HG02798 (cell line): ENCODE data around the gene HCAR3.
"Not testable (repeated sequence)": the region's sequence is repeated elsewhere in the genome, so short reads cannot be mapped to it uniquely, and the experiment has no call there.

Source experiments
- ATAC-seq: cut with Tn5 transposase; IDR thresholded peaks from one replicate; pipeline ENCODE4 v1.9.1; 2021; ENCODE audit warnings: mild to moderate bottlenecking; ENCODE audit not compliant: unreplicated experiment, poor library complexity

HCAR3 gene

GRCh38 chr12:122724641-122725243 lies 8.1 kb upstream of the HCAR3 start:
- ATAC-seq, result no peak

DNA sequence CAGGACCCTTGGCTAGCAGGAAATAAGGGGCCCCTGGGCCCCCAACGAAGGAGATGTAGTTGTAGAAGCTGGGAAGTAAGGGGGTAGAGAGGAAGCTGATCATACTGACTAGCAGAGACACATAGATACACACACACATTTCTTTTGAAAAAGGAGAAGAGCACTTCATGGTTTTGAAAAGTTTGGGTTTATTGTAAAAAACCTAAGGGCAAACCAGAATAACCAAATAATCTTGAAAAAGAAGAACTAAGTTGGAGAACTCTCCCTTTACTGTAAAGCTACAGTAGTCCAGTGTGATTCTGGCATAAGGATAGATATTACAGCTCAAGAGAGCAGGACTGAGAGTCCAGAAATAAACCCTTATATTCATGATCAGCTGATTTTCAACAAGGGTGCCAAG lies 5.8 kb upstream of the HCAR3 start:
- ATAC-seq, result no peak

GRCh38 chr12:122721057-122721545 lies 4.5 kb upstream of the HCAR3 start:
- ATAC-seq, result no peak

DNA sequence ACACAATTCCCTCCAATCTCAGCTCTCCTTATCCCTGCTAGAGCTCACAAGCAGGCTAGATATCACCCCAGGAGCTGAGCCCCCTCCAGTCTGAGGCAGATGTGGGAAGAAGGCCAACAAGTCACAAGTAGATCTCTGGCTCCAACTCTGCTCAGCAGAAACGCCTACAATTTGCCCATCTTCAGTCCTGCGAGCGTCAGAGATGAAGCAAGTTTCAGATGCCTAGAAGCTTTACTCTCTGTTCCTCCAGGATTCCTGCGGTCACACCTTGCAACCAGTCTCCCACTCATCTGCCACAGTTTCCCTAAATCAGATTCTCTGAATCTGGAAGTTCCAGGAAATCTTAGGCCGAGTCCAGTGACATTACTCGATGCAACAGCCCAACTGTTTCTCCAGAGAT lies 1.4 kb downstream of the HCAR3 start:
- not testable (repeated sequence) for ATAC-seq

DNA sequence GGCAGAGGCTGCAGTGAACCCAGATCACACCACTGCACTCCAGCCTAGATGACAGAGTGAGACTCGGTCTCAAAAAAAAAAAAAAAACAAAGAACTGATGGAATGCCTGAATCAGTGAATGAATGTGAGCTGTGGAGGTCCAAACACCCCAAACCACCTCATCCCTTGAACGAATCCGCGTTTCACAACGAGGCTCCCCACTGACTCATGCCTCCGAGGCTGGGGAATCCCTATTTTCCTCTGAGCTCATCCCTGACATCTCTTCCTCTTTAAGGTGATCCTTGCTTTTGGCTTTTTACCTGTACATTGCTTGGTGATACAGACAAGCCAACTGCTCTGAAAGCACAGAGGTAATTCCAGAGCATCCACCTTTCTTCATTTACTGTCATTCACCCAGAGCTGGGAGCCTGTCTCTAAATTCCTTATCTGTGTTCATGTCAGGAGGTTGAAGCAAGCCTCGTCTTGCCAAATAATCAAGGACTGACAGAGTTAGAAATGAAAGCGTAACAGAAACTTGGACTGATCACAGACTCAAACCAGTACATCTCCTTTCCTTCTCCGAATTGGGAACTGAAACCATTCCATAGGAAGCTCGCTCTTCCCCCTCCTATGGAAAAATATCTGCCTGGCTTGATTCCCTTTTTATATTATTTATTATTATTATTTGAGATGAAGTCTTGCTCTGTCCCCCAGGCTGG lies 3.0 kb downstream of the HCAR3 start:
- not testable (repeated sequence) for ATAC-seq

DNA sequence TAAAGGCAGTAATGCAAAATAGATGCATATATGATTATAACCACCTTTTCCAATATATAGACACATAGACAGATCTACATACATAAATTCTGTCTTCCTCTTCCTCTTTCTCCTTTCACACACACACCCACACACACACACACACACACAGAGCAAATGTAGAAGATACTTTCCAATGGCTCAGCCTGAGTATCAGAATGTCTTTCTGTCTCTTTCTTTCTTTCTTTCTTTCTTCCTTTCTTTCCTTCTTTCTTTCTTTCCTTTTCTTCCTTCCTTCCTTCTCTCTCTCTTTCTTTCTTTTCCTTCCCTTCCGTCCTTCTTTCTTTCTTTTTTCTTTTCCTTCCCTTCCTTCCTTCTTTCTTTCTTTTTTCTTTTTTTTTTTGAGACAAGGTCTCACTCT lies 5.3 kb downstream of the HCAR3 start:
- ATAC-seq, result not testable (repeated sequence)

DNA sequence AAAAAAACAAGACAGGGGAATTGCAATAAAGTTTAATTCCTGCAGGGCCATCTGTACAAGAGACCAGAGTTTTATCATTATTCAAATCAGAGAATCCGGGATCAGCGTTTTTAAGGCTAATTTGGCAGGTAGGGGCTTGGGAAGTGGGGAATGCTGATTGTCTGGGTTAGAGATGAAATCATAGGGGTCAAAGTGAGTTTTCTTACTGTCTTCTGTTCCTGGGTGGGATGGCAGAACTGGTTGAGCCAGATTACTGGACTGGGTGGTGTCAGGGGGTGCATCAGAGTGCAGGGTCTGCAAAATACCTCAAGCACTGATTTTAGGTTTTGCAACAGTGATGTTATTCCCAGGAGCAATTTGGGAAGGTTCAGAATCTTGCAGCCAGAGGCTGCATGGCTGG lies 6.3 kb downstream of the HCAR3 start:
- not testable (repeated sequence) for ATAC-seq

DNA sequence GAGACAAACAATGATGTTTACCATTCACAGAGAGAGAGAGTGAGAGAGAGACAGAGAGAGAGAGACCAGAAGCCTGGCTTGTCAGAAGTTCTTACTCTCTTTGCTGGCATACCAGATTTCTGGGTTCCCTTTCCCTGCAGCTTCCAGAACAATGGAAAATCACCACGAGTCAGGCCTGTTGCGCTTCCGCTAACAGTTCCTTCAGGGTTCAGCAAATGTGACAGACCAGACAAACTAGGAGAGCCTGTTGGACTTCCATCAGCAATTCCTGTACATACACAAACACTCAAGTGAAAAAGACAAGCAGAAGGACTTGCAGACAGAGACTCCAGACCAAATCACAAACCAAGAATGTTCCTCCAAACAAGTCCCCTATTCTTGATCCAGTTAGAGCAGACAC lies 7.3 kb downstream of the HCAR3 start:
- not testable (repeated sequence) for ATAC-seq

GRCh38 chr12:122703841-122704240 lies 12.8 kb downstream of the HCAR3 start:
- ATAC-seq, result not testable (repeated sequence)

DNA sequence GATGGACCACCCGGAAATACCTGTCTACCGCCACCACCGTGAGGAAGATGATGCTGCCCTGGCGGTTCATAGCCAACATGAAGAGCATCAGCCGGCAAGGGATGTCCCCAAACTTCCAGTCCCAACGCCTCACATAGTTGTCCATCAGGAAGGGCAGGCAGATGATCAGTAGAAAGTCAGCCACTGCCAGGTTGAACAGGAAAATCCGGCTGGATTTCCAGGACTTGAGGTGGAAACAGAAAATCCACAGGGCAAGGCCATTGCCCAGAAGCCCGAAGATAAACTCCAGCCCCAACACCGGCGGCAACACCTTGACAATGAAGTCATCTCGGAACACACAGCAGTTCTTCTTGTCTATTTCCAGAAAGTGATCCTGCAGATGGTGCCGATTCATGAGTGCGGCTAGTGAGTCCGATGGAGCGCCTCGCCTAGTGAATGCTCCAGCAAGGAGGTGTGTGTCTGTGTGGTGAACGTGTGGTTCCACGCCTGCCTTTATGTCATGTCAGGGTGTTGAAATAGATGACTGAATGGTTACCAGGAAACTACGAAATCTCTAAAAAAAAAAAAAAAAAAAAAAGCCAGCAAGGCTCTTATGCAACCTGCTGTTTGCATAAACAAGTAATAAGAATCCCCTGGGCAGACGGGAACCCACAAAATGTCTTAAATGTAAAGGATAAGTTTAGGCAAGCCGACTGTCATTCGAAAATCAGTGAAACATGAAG lies 13.6 kb downstream of the HCAR3 start, which contains the start of gene HCAR2:
Gene HCAR2 (minus strand): TSS at position 468 of the 722 bp plus-strand sequence. CDS start 74 bp downstream, at position 394.
- not testable (repeated sequence) for ATAC-seq

GRCh38 chr12:122701481-122701880 lies 15.1 kb downstream of the HCAR3 start:
- not testable (repeated sequence) for ATAC-seq

DNA sequence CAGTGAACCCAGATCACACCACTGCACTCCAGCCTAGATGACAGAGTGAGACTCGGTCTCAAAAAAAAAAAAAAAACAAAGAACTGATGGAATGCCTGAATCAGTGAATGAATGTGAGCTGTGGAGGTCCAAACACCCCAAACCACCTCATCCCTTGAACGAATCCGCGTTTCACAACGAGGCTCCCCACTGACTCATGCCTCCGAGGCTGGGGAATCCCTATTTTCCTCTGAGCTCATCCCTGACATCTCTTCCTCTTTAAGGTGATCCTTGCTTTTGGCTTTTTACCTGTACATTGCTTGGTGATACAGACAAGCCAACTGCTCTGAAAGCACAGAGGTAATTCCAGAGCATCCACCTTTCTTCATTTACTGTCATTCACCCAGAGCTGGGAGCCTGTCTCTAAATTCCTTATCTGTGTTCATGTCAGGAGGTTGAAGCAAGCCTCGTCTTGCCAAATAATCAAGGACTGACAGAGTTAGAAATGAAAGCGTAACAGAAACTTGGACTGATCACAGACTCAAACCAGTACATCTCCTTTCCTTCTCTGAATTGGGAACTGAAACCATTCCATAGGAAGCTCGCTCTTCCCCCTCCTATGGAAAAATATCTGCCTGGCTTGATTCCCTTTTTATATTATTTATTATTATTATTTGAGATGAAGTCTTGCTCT lies 16.4 kb downstream of the HCAR3 start:
- ATAC-seq, result not testable (repeated sequence)

GRCh38 chr12:122696922-122697321 lies 19.7 kb downstream of the HCAR3 start:
- not testable (repeated sequence) for ATAC-seq

- ATAC-seq, result no peak
Observed at GRCh38 chr12:122691566-122691965, 25.0 kb downstream of the HCAR3 start.

GRCh38 chr12:122688291-122688690 lies 28.3 kb downstream of the HCAR3 start:
- no peak for ATAC-seq

GRCh38 chr12:122687086-122687485 lies 29.5 kb downstream of the HCAR3 start:
- ATAC-seq, result no peak

GRCh38 chr12:122686538-122686937 lies 30.1 kb downstream of the HCAR3 start:
- ATAC-seq, result no peak

DNA sequence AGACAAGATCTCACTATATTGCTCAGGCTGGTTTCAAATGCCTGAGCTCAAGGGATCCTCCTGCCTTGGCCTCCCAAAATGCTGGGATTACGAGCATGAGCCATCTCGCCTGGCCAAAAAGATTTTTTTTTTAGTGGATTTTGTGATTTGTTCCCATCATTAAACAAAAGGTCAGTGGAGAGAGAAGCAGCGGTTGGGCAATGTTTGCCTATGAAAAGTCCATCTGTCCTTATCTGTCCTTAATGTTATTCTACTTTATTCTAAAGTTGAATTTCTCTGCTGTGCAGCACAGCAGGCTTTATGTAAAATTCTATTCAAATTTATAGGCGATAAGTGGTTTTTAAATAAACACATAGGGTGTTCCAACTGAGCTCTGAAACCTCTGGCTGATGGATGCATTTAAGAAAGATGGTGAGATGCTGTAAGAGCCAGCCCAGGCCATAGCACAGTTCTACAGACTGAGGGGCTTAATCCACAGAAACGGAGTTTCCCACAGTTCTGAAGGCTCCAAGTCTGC lies 32.3 kb downstream of the HCAR3 start:
- ATAC-seq, result no peak

DNA sequence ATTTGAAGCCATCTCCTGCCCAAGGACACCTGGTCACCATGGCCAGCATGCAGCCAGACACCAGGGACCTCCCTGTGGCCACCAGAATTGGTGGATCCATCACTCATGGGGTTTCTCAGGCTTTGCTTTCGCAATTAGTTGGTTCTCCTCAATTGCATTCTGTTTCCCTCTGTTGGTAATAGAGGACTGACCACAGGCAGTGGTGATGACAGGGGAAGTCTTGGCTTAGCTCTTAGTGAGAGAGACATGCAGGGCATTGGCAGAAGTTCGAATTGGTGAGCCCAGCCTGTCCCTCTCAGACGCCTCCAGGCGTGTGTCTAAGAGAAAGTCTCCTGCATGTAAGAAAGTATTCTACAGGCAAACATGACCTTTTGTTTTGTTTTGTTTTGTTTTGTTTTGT lies 34.8 kb downstream of the HCAR3 start:
- no peak for ATAC-seq

GRCh38 chr12:122680989-122681388 lies 35.6 kb downstream of the HCAR3 start:
- not testable (repeated sequence) for ATAC-seq
